Measurements from ENCODE around the gene TRIM65.

DNA sequence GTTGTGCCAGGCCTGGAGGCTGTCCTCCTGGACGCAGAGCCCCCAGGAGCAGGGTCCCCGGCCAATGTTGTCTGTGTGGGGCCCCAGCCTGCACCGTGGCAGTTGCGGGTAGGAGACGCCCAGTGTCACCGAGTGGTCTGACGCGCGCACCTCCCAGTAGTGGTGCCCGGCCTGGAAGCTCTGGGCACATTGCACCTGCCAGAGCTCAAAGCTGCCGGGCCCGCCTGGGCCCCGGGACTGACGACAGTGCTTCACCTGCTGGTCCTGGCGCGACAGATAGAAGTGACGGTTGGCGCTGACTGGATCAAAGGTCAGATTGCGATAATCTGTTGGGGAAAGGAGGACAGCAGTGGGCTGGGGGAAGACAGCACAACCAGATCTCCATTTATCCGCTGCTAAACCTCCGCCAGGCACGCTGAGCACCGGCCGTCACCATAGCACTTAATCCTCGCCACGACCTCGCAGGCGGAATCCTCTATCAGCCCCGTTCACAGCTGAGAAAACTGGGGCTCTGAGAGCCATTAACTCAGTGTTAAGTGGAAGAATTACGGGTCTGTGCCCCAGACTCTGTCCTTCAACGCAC, 5.6 kb downstream of the TRIM65 start:
- TF ChIP-seq POLR2A (IDR thresholded peaks at IDR 0.05), result no peak
- no peak for TF ChIP-seq CTCF (IDR thresholded peaks at IDR 0.05)
